Muscle of leg (tissue), 11 donors: ENCODE measurements around the gene KLHL29. TPM values are rescaled to one million over a fixed set of nuclear protein-coding genes. Genes with fewer than 3 reads are reported as not detected.

Source experiments
- DNase-seq: peaks from one replicate; pipeline ENCODE4 v3.0.0; 2013
- H3K27ac ChIP-seq: one replicate; pipeline ENCODE4 v1.5.1; 2013; ENCODE audit warnings: mild to moderate bottlenecking, low read length, control low read depth
- H3K27me3 ChIP-seq: one replicate; pipeline ENCODE4 v1.6.1; 2013; ENCODE audit warnings: low read length; ENCODE audit not compliant: control insufficient read depth, insufficient read depth
- H3K36me3 ChIP-seq: one replicate; pipeline ENCODE4 v1.6.1; 2013; ENCODE audit warnings: low read length; ENCODE audit not compliant: control insufficient read depth, insufficient read depth
- H3K4me1 ChIP-seq: one replicate; pipeline ENCODE4 v1.6.1; 2013; ENCODE audit warnings: low read length; ENCODE audit not compliant: control insufficient read depth, insufficient read depth
- H3K4me3 ChIP-seq: one replicate; pipeline ENCODE4 v1.5.1; 2013; ENCODE audit warnings: low read length, control low read depth
- H3K9me3 ChIP-seq: replicated peaks from 2 replicates; pipeline ENCODE4 v1.6.1; 2013; ENCODE audit warnings: low read depth, low read length; ENCODE audit not compliant: control insufficient read depth
- WGBS: methylation state at CpG from one replicate; pipeline ENCODE4 v1.1.5; 2013; ENCODE audit warnings: missing lambda C conversion rate; ENCODE audit not compliant: insufficient coverage; 5-methylcytosine and 5-hydroxymethylcytosine counted together
- polyA plus RNA-seq, 8 donors: library from polyadenylated mRNA; unstranded; fragments of 120-200 nt; gene quantifications; one replicate each; pipeline versions ENCODE4 v1.2.1 to v1.2.3, GENCODE V29; 2013; ENCODE audit warnings: inconsistent platforms in 1 of 8, low replicate concordance in 1 of 8; ENCODE audit not compliant: insufficient read length in 8 of 8, insufficient read depth in 1 of 8
- total RNA-seq: library from RNA; stranded (reverse); fragments of 120-200 nt; gene quantifications from one replicate; pipeline ENCODE4 v1.2.4, GENCODE V29; 2013

Gene KLHL29
- total and polyA plus RNA-seq, 9 donors = 4.7 to 9.7 (median 7.3) TPM

DNA sequence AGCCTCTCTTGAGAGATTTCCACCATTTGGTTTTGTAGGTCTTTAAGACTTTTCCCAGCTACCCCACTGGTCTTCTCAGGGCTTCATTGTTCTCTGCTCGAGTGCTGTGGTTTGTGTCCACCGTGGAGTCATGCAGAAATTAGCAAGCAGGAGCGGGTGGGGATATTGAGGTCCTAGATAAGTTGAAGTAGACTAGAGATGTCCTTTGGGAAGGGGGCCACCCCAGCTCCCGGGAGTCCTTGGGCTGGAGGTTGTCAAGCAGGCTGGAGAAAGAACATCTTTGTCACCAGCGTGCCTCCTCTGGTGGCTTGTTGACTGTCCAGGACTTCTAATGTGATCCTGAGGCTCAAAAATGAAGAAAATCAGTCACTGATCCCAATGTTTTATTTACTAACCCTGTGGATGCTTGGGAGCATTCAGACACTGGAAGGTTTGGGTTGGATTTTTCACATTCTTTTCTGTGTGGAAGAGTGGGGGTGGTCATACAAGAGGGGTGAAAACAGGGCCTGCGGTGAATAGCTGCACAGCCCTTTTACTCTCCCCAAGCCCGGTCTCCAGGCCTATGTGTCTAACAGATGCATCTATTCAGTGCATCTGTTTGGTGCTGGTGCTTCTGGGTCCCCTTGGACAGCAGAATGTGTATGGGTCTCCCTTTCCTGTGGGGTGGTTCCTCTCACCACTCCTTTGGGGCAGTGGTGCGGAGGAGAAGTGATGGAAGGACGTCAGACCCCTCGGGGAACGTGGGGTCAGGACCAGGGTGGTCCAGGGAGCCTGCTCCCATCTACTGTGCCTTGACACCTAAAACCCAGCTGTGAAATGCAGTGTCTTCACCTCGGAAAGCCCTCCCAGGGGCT, 208.1 kb downstream of the KLHL29 start:
- H3K9me3 ChIP-seq = no peaks in the 10 kb centered on the region
- DNase-seq = no peak
- H3K4me3 ChIP-seq = no peak overlapping the region
- no peaks in the 10 kb centered on the region for H3K36me3 ChIP-seq
- WGBS = 93% methylated on average over 5 of the region's 12 CpGs
- peaks cover 89% of the 10 kb centered on the region for H3K4me1 ChIP-seq
- H3K27ac ChIP-seq = no peak overlapping the region
- no peaks in the 10 kb centered on the region for H3K27me3 ChIP-seq

DNA sequence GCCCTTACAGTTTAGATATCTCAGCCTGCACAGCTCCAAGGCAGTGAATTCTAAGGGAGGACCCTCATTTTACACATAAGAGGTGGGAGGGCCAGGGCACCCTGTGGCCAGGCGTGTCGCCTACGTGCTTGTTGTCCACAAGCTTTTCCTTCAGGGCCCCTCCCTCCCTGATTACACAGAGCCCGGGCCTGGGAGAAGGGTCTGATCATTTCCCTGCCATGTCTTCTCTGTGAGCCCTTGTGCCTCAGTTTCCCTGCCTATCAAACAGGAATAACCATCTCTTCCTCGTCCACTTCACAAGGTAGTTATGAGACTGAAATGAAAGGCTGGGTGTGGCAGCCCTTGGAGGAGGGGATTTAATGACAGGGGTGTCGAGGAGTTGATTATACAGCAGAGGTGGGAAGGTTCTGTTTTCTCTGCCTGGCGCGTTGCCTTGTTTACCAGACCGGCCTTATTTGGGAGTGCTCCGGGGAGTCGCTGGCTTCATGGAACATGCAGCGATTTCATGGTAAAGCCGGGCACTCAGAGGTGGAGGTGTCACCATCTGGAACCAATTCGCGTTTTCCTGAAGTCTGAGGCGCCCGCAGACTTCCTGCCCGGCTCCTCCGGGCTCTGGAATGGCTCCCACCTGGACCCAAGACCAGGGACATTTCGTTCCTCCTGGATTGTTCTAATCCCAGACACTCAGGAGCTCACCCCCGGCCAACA, 208.9 kb downstream of the KLHL29 start:
- no peak overlapping the region for H3K4me3 ChIP-seq
- WGBS = 41% methylated on average over 19 of the region's 21 CpGs
- no peaks in the 10 kb centered on the region for H3K27me3 ChIP-seq
- H3K4me1 ChIP-seq = peaks cover 89% of the 10 kb centered on the region
- no peaks in the 10 kb centered on the region for H3K36me3 ChIP-seq
- no peak for DNase-seq
- H3K9me3 ChIP-seq = no peaks in the 10 kb centered on the region
- peak overlapping the region; percentile 37 for H3K27ac ChIP-seq

DNA sequence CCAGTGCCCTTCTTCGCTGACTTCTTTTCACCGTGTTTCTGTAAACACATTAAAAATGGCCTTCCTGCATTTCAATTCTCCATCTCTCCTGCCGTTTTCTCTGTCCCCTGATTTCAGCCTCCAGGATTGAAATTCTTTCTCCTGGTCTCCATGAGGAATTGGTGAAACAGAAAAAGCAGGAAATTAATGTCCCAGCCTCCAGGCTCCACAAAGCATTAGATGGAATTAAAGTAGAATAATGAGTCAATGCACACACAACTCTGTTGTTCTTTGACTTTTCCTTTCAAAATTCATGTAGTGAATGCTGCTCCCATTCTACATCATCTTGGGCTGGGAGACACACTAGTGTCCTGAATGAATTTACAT, 209.5 kb downstream of the KLHL29 start:
- H3K4me1 ChIP-seq = peaks cover 86% of the 10 kb centered on the region
- H3K27ac ChIP-seq = peak overlapping the region; percentile 37
- no peaks in the 10 kb centered on the region for H3K36me3 ChIP-seq
- H3K27me3 ChIP-seq = no peaks in the 10 kb centered on the region
- WGBS = 27% methylated on average over 2 of the region's 3 CpGs
- no peaks in the 10 kb centered on the region for H3K9me3 ChIP-seq
- no peak overlapping the region for H3K4me3 ChIP-seq
- no peak for DNase-seq

- Histone ChIP-seq H3K4me1 (peaks cover 84% of the 10 kb centered on the region), H3K4me3 (no peak overlapping the region), H3K27ac (no peak overlapping the region)
Observed at GRCh38 chr2:23595021-23595420, 210.0 kb downstream of the KLHL29 start.

DNA sequence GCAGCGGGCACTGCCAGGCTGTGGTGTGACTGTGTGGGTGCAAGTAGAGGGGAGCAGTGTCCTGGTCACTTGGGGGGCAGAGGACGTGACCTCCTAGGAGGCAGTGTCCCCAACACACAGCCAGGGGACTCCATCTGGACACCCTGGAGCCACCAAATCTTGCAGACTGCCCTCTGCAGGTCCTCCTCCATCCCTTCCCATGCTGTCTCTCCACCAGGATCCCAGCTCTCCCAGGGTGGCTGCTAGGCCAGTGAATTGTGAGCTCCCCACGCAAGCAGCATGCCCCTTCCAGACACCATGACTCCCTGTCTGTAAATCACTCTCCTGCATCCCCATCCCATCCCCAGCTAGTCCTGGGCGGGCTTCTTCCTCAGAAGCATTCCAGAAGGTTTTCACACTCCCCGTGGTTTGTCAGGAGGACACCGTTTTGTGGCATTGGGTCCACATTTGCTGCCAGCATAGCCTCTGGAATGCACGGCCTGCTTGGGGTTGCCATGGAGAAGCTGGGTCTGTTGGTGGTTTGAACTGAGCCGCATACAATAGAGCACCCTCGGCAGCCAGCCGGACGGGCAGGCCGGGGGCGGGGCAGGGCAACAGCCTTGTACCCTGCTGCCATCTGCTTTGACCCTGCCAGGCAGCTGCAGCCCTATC, 210.7 kb downstream of the KLHL29 start:
- H3K9me3 ChIP-seq = no peaks in the 10 kb centered on the region
- DNase-seq = peak; percentile 82
- peaks cover 84% of the 10 kb centered on the region for H3K4me1 ChIP-seq
- H3K27me3 ChIP-seq = no peaks in the 10 kb centered on the region
- no peak overlapping the region for H3K4me3 ChIP-seq
- H3K27ac ChIP-seq = peak overlapping the region; percentile 62
- no peaks in the 10 kb centered on the region for H3K36me3 ChIP-seq
- 70% methylated on average over 4 of the region's 13 CpGs for WGBS

More at GRCh38 chr2:23595021-23595420, 210.0 kb downstream of the KLHL29 start:
- no peak for DNase-seq
- Histone ChIP-seq H3K9me3 (no peaks in the 10 kb centered on the region), H3K27me3 (no peaks in the 10 kb centered on the region), H3K36me3 (no peaks in the 10 kb centered on the region)
- WGBS = no CpG with 5 or more reads among the region's 7 CpGs

GRCh38 chr2:23596316-23596885, 211.4 kb downstream of the KLHL29 start:
- WGBS = 69% methylated on average over 6 of the region's 16 CpGs
- Histone ChIP-seq H3K4me3 (no peak overlapping the region), H3K4me1 (peaks cover 79% of the 10 kb centered on the region), H3K27ac (peak overlapping the region; percentile 62), H3K36me3 (no peaks in the 10 kb centered on the region), H3K27me3 (no peaks in the 10 kb centered on the region), H3K9me3 (no peaks in the 10 kb centered on the region)
- no peak for DNase-seq

DNA sequence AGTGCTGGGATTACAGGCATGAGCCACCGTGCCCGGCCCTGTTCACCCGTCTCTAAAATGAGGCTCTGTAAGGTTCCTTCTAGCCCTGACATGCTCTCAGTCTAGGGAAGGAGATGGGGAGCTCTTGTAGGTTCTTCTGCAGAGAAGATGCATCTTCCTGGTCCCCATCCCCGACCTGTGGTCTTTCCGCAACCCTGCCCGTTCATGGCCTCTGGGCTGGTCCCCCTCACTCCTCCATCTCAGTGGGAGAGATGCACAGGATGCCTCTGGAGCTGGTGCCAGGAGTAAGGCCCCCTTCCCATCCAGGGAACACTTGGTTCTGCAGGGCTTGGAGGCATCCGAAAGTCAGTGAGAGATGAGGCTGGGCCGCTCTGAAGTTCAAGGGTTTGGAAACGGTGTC, 212.7 kb downstream of the KLHL29 start:
- H3K27ac ChIP-seq = no peak overlapping the region
- no peaks in the 10 kb centered on the region for H3K36me3 ChIP-seq
- H3K9me3 ChIP-seq = no peaks in the 10 kb centered on the region
- H3K4me1 ChIP-seq = peaks cover 79% of the 10 kb centered on the region
- WGBS = 90% methylated on average over 6 of the region's 9 CpGs
- H3K27me3 ChIP-seq = no peaks in the 10 kb centered on the region
- DNase-seq = no peak
- no peak overlapping the region for H3K4me3 ChIP-seq

DNA sequence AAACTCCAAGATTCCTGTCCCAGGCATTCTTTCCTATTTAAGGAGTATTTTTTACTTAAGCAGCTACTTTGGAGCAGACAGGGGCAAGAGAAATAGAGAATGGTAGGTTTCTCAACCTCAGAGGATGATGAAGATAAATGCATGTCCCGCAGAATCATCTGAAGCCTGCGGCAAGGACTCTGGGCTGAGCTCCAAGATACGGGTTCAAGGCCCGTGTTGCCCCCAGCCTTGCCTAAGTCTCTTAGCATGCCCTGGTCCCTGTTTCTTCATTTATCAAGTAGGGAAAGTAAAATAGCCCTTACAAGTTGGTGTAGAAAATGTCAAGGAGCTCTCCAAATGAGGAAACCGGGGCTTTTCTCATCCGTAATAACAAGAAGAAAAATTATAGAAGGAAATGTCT, 214.0 kb downstream of the KLHL29 start:
- H3K9me3 ChIP-seq = no peaks in the 10 kb centered on the region
- peaks cover 78% of the 10 kb centered on the region for H3K4me1 ChIP-seq
- H3K27me3 ChIP-seq = no peaks in the 10 kb centered on the region
- WGBS = no CpG with 5 or more reads among the region's 6 CpGs
- no peak for DNase-seq
- H3K36me3 ChIP-seq = no peaks in the 10 kb centered on the region
- no peak overlapping the region for H3K4me3 ChIP-seq
- no peak overlapping the region for H3K27ac ChIP-seq

DNA sequence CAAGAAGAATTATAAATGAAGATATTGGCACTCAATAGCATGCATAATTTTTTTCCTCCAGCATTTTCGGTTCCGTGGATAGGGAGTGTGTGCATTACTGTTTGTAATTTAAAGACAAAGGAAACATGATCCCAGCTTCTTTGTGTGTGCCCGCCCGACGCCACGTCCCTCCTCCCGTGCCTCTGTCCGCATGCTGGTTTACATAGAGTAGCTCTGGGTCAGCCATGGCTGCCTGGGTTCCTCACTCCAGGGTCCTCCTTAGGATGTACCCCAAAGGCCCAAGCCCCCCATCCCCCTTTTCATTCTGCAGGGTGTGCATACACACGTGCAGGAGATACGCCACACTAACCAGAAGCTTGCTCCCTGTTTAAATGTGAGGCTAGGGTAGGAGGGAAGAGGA, 214.7 kb downstream of the KLHL29 start:
- Histone ChIP-seq H3K4me1 (peaks cover 75% of the 10 kb centered on the region), H3K36me3 (no peaks in the 10 kb centered on the region), H3K9me3 (no peaks in the 10 kb centered on the region), H3K4me3 (no peak overlapping the region), H3K27ac (no peak overlapping the region), H3K27me3 (no peaks in the 10 kb centered on the region)
- DNase-seq = no peak
- WGBS = 72% methylated on average over 6 of the region's 10 CpGs

DNA sequence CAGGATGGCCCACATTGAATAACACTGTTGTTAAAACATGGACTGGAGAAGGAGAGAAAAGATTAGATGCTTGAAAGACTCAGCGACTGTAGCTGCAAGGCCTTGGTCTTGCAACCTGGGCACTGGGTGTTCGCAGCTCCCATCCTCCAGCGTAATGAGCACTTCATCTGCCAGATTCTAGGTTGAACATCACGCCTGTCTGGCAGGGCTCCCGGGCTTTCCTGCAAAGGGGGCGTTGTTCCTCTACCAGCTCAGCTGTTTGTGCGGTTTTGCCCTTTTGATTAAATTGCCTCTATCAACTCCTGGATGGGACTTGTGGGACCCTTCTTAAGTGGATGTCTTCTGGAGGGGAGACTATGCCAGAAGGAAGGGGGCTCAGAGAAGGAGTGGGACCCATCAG, 215.4 kb downstream of the KLHL29 start:
- Histone ChIP-seq H3K27me3 (no peaks in the 10 kb centered on the region), H3K27ac (no peak overlapping the region), H3K4me3 (no peak overlapping the region), H3K36me3 (no peaks in the 10 kb centered on the region), H3K9me3 (no peaks in the 10 kb centered on the region), H3K4me1 (peaks cover 70% of the 10 kb centered on the region)
- 78% methylated on average over 5 of the region's 7 CpGs for WGBS
- no peak for DNase-seq
